K562 (cell line): ENCODE results near the gene OSM. TPM values are rescaled to one million over a fixed set of nuclear protein-coding genes. Genes with fewer than 3 reads are reported as not detected.

ENCODE experiments used
- ATF3 ChIP-seq, 2 experiments: fragments of 450-650 bp in 1 of 2; sonication (generic) in 1 of 2; formaldehyde crosslinking in 1 of 2; IDR thresholded peaks in 1 of 2; conservative IDR thresholded peaks in 1 of 2; 2 replicates each; pipeline versions ENCODE4 v1.6.1 to v1.8.1; 2016 to 2023; ENCODE audit warnings: mild to moderate bottlenecking in 2 of 2, moderate library complexity in 2 of 2, inconsistent platforms in 1 of 2, missing genetic modification reagents in 1 of 2
- BRD9 ChIP-seq: fragments of 450-650 bp; IDR thresholded peaks from 2 replicates; pipeline ENCODE4 v1.6.1; 2018; ENCODE audit warnings: low read depth; ENCODE audit not compliant: partially characterized antibody
- DEAF1 ChIP-seq: fragments of 450-650 bp; formaldehyde crosslinking; IDR thresholded peaks from 2 replicates; pipeline ENCODE4 v1.4.0; 2020; ENCODE audit warnings: mild to moderate bottlenecking, moderate library complexity
- GTF2E2 ChIP-seq: fragments of 200-800 bp; sonication (Bioruptor generic); IDR thresholded peaks from 2 replicates; pipeline ENCODE4 v1.6.1; 2016; ENCODE audit warnings: missing genetic modification characterization, missing compliant biosample characterization
- HLTF ChIP-seq: fragments of 450-650 bp; IDR thresholded peaks from 2 replicates; pipeline ENCODE4 v1.6.1; 2016
- IRF1 ChIP-seq: sonication (generic); formaldehyde crosslinking; IDR thresholded peaks from 2 replicates; pipeline ENCODE4 v1.8.0; 2022; ENCODE audit warnings: missing genetic modification reagents, mild to moderate bottlenecking, borderline replicate concordance
- JUNB ChIP-seq: fragments of 450-650 bp; formaldehyde crosslinking; conservative IDR thresholded peaks from 2 replicates; pipeline ENCODE4 v1.4.0; 2020; ENCODE audit warnings: mild to moderate bottlenecking
- KDM1A ChIP-seq, 2 experiments: fragments of 450-650 bp; IDR thresholded peaks; 2 replicates each; pipeline ENCODE4 v1.6.1; 2016; ENCODE audit warnings: mild to moderate bottlenecking in 2 of 2
- MAFF ChIP-seq: IDR thresholded peaks from 2 replicates; pipeline ENCODE4 v1.6.1; 2012; ENCODE audit warnings: low read length, improper control_type of control experiment
- MBD1 ChIP-seq: fragments of 250-450 bp; sonication (Bioruptor Pico); IDR thresholded peaks from 2 replicates; pipeline ENCODE4 v1.8.0; 2022; ENCODE audit warnings: inconsistent platforms
- NR0B1 ChIP-seq: fragments of 450-650 bp; IDR thresholded peaks from one replicate; pipeline ENCODE4 v1.6.1; 2018; ENCODE audit warnings: mild to moderate bottlenecking, moderate library complexity; ENCODE audit not compliant: partially characterized antibody
- NR2F6 ChIP-seq: fragments of 450-650 bp; formaldehyde crosslinking; IDR thresholded peaks from 2 replicates; pipeline ENCODE4 v1.4.0; 2020; ENCODE audit warnings: mild to moderate bottlenecking
- RBM25 ChIP-seq: fragments of 200-400 bp; formaldehyde crosslinking; IDR thresholded peaks from 2 replicates; pipeline ENCODE4 v1.6.1; 2018; ENCODE audit warnings: low read length, low read depth, moderate library complexity; ENCODE audit not compliant: severe bottlenecking
- SREBF1 ChIP-seq: fragments of 150-350 bp; IDR thresholded peaks from 2 replicates; pipeline ENCODE4 v1.6.1; 2014; ENCODE audit warnings: antibody characterized with exemption, low read depth, low read length, borderline replicate concordance
- SRSF3 ChIP-seq: fragments of 200-400 bp; formaldehyde crosslinking; IDR thresholded peaks from 2 replicates; pipeline ENCODE4 v1.6.1; 2016; ENCODE audit warnings: mild to moderate bottlenecking, low read length, moderate library complexity; ENCODE audit not compliant: insufficient read depth
- ZFP36 ChIP-seq: fragments of 150-350 bp; IDR thresholded peaks from 2 replicates; pipeline ENCODE4 v1.6.1; 2018; ENCODE audit warnings: low read length, low read depth; ENCODE audit not compliant: partially characterized antibody
- ZNF274 ChIP-seq: IDR thresholded peaks from 2 replicates; pipeline ENCODE4 v1.6.1; 2011; ENCODE audit warnings: low read depth, mild to moderate bottlenecking, low read length, moderate library complexity, borderline replicate concordance
- ZNF551 ChIP-seq: fragments of 250-450 bp; sonication (Bioruptor Pico); IDR thresholded peaks from 2 replicates; pipeline ENCODE4 v1.5.0; 2021; ENCODE audit warnings: mild to moderate bottlenecking, moderate library complexity
- polyA plus RNA-seq, 8 experiments: library from polyadenylated mRNA; depleted of rRNA in 4 of 8; stranded (reverse) in 5 of 8; unstranded in 3 of 8; fragments of >200 nt; fragmentation: Nextera tagmentation in 2 of 8; fragmentation: Illumina TruSeq in 1 of 8; extraction: Ambion mirVana in 2 of 8; extraction: Trizol in 1 of 8; gene quantifications; 2 replicates each; pipeline versions ENCODE4 v1.2.1 to v1.2.3, GENCODE V29; 2011 to 2014; ENCODE audit warnings: inconsistent platforms in 1 of 8, missing spikeins in 1 of 8
- total RNA-seq, 7 experiments: library from RNA; depleted of rRNA in 6 of 7; stranded (reverse); fragments of >200 nt in 6 of 7; fragmentation: Illumina TruSeq in 2 of 7; extraction: Trizol in 2 of 7; gene quantifications; 2 replicates each; pipeline versions ENCODE4 v1.2.1 to v1.2.3, GENCODE V29; 2011 to 2021; ENCODE audit warnings: low replicate concordance in 1 of 7

OSM gene
- total and polyA plus RNA-seq, 9 of the 15 experiments (the other 6 are each of a cell fraction or from before 2014, with no cell fraction given): 0.22 TPM; not detected in 8

GRCh38 chr22:30266445-30267381, at the start of gene OSM (continued):
- TF ChIP-seq ATF3 (IDR thresholded peaks at IDR 0.05): 0 out of 2 replicates have a peak, but pooled peaks have one; percentile 13
- TF ChIP-seq ATF3 (CRISPR knock-in tag; conservative IDR thresholded peaks at IDR 0.05): no peak
- no peak for TF ChIP-seq ZNF551
- no peak for TF ChIP-seq ZNF274
- TF ChIP-seq RBM25: peak; percentile 75
- no peak for TF ChIP-seq SREBF1
- TF ChIP-seq NR0B1: no peak
- no peak for TF ChIP-seq SRSF3
- TF ChIP-seq JUNB (CRISPR knock-in tag): no peak
- no peak for TF ChIP-seq IRF1 (CRISPR knock-in tag)
- no peak for TF ChIP-seq NR2F6 (CRISPR knock-in tag)
- peak; percentile 45 to 77; a peak in 3 of 4 replicates for TF ChIP-seq KDM1A (IDR thresholded peaks at IDR 0.05)
- peak; percentile 99 for TF ChIP-seq ZFP36
- TF ChIP-seq DEAF1 (CRISPR knock-in tag): no peak
- no peak for TF ChIP-seq GTF2E2
- TF ChIP-seq MBD1 (CRISPR knock-in tag): no peak
- TF ChIP-seq MAFF: no peak
- TF ChIP-seq BRD9: no peak
- TF ChIP-seq HLTF: no peak
- TF ChIP-seq, all 486 proteins: peak for 8
